HG02763 (cell line): ENCODE measurements around the gene FBN2.

Experiments
- ATAC-seq: cut with Tn5 transposase; IDR thresholded peaks from one replicate; pipeline ENCODE4 v1.9.1; 2021; ENCODE audit warnings: mild to moderate bottlenecking, moderate library complexity; ENCODE audit not compliant: unreplicated experiment

FBN2 gene

GRCh38 chr5:128213340-128213739, 324.7 kb downstream of the FBN2 start:
- ATAC-seq = no peak

- ATAC-seq = no peak
Measured at GRCh38 chr5:128212191-128212806, 325.7 kb downstream of the FBN2 start.

GRCh38 chr5:128208436-128208835, 329.6 kb downstream of the FBN2 start:
- no peak for ATAC-seq
